NB4 (cell line): Measurements from ENCODE around the gene SMCHD1.
"Not testable (repeated sequence)": the region's sequence is repeated elsewhere in the genome, so short reads cannot be mapped to it uniquely, and the experiment has no call there.

Source experiments
- DNase-seq: peaks from one replicate; pipeline ENCODE4 v3.0.0; 2010; ENCODE audit warnings: low read depth
- H3K4me3 ChIP-seq: one replicate; pipeline ENCODE4 v1.5.1; 2011; ENCODE audit warnings: mild to moderate bottlenecking, low read depth, low read length, moderate library complexity
- MYC ChIP-seq: IDR thresholded peaks from 2 replicates; pipeline ENCODE4 v1.6.1; 2011; ENCODE audit warnings: low read depth, low read length
- POLR2A ChIP-seq: IDR thresholded peaks from 2 replicates; pipeline ENCODE4 v1.6.1; 2011; ENCODE audit warnings: mild to moderate bottlenecking; ENCODE audit not compliant: insufficient read length; ENCODE audit errors: extremely low read depth
- TF ChIP-seq, protein P1 (sequence below): IDR thresholded peaks from 2 replicates; pipeline ENCODE4 v1.6.1; 2011; ENCODE audit warnings: low read depth, low read length
- TF ChIP-seq, protein P2 (sequence below): IDR thresholded peaks from one replicate; pipeline ENCODE4 v1.5.1; 2012; ENCODE audit warnings: low read depth, low read length

Gene SMCHD1

DNA sequence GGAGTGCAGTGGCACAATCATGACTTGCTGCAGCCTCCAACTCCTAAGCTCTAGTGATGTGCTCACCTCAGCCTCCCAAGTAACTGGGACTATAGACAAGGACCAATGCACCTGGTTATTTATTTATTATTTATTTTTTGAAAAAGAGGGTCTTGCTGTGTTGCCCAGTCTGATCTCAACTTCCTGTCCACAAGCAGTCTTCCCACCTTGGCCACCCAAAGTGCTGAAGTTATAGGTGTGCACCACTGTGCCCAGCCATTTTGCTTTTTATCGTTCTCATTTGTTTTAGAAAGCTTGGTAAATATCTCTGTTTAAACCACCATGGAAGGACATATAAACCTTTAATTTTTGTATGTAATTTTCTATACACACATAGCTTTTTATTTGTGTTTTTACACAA is 74.2 kb downstream of the SMCHD1 start:
- no peak for DNase-seq
- TF ChIP-seq MYC (no peak), POLR2A (no peak)
- TF ChIP-seq, protein P1, sequence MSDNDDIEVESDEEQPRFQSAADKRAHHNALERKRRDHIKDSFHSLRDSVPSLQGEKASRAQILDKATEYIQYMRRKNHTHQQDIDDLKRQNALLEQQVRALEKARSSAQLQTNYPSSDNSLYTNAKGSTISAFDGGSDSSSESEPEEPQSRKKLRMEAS = no peak
- TF ChIP-seq, protein P2, sequence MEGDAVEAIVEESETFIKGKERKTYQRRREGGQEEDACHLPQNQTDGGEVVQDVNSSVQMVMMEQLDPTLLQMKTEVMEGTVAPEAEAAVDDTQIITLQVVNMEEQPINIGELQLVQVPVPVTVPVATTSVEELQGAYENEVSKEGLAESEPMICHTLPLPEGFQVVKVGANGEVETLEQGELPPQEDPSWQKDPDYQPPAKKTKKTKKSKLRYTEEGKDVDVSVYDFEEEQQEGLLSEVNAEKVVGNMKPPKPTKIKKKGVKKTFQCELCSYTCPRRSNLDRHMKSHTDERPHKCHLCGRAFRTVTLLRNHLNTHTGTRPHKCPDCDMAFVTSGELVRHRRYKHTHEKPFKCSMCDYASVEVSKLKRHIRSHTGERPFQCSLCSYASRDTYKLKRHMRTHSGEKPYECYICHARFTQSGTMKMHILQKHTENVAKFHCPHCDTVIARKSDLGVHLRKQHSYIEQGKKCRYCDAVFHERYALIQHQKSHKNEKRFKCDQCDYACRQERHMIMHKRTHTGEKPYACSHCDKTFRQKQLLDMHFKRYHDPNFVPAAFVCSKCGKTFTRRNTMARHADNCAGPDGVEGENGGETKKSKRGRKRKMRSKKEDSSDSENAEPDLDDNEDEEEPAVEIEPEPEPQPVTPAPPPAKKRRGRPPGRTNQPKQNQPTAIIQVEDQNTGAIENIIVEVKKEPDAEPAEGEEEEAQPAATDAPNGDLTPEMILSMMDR = no peak
- no peak overlapping the region for H3K4me3 ChIP-seq

DNA sequence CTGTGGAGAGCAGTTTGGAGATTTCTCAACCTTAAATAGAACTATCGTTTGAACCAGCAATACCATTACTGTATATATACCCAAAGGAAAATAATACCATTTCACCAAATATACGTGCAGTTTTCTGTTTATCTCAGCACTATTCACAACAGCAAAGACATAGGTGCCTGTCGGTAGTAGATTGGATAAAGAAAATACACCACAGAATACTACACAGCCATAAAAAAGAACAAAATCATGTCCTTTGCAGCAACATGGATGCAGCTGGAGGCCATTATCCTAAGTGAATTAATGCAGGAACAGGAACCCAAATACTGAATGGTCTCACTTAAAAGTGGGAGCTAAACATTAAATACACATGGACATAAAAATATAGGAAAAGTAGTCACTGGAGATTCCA is 81.3 kb downstream of the SMCHD1 start:
- no peak overlapping the region for H3K4me3 ChIP-seq
- DNase-seq = no peak
- TF ChIP-seq, protein P2 = no peak
- TF ChIP-seq, protein P1 = no peak
- TF ChIP-seq MYC (no peak), POLR2A (no peak)

DNA sequence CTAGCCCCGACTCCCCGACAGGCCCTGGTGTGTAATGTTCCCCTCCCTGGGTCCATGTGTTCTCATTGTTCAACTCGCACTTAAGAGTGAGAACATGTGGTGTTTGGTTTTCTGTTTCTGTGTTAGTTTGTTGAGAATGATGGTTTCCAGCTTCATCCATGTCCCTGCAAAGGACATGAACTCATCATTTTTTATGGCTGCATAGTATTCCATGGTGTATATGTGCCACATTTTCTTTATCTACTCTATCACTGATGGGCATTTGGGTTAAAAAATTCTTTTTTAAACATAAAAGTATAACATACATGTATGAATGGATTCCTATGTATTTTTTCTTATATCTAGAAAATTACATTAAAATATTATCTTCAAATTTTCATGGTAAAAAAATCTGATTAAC is 84.6 kb downstream of the SMCHD1 start:
- H3K4me3 ChIP-seq, DNase-seq: not testable (repeated sequence)

DNA sequence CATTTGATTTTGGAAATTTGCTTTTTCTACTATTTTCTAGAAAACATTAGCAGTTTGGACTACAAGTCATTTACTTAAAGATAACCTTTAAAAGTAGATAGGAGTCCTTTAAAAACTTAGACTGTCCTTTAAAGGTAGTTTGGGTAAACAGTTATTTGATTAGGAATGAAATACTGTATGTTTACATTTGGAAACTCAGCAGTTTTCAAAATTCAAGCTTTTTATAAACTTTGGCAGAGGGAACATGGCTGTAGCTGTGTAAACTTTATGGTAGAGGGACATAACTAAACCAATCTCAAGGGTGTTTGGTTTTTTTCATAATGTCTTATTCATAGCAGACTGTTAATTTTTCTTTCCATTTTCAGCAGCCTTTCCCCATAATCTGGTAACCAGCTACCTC is 90.7 kb downstream of the SMCHD1 start:
- no peak overlapping the region for H3K4me3 ChIP-seq
- DNase-seq = no peak
- TF ChIP-seq MYC (no peak), POLR2A (no peak)
- TF ChIP-seq, protein P2 = no peak

DNA sequence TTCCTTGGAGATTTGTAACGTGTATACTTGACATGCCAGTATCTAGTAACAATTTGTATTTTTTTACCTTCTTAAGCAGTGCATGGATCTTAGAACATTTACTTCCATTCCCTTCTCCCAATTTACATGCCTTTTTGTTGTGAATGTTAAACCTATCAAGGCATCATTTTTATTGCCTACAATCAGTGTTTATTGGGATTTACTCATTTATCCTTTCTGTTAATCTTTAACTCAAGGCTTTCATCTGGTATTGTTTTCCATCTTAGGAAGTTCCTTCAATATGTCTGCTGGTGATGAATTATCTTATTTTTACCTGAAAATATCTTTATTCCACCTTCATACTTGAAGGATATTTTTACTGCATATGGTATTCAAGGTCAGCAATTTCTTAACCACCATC is 102.8 kb downstream of the SMCHD1 start:
- DNase-seq = no peak
- TF ChIP-seq, protein P1 = no peak
- TF ChIP-seq MYC = no peak
- TF ChIP-seq POLR2A = no peak
- TF ChIP-seq, protein P2 = no peak
- H3K4me3 ChIP-seq = no peak overlapping the region

DNA sequence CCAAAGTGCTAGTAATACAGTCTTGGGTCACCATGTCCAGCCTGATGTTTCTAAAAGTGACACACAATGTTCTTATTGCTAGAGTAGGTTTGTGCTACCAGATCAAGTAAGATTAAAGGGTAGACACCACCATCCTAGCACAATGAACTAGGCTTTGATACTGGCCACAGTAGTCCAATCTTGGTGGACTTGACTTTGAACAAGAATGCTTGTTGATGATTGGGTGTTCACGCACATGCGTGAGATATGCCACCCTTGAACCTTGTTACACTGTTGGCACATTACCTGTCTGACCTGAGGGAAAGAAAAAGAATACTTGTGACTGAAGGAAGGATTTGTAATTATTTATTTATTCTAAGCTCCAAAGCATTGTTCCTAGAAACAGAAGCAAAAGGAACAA is 119.1 kb downstream of the SMCHD1 start:
- H3K4me3 ChIP-seq = no peak overlapping the region
- DNase-seq = no peak
- TF ChIP-seq POLR2A (no peak), MYC (no peak)
- TF ChIP-seq, protein P2 = no peak
- TF ChIP-seq, protein P1 = no peak
